Chondrocyte (in vitro differentiated cells): ENCODE data around the gene MAN1A1. TPM values are rescaled to one million over a fixed set of nuclear protein-coding genes. Genes with fewer than 3 reads are reported as not detected.
A peak's percentile ranks its signal among the peaks of the same experiment; 100 is the strongest.

Experiments
- DNase-seq: peaks from one replicate; pipeline ENCODE4 v3.0.0; 2021; ENCODE audit warnings: mixed read lengths, low spot score
- H3K27ac Mint-ChIP-seq: one replicate; pipeline ENCODE4 v1.8.0; 2021; ENCODE audit warnings: mild to moderate bottlenecking, moderate library complexity, mixed read lengths; ENCODE audit not compliant: unreplicated experiment
- H3K27me3 Mint-ChIP-seq: 2 replicates; pipeline ENCODE4 v1.8.0; 2021; ENCODE audit warnings: low read depth, mixed read lengths
- H3K36me3 Mint-ChIP-seq: 2 replicates; pipeline ENCODE4 v1.8.0; 2021; ENCODE audit warnings: low read depth, mixed read lengths
- H3K4me1 Mint-ChIP-seq: 2 replicates; pipeline ENCODE4 v1.8.0; 2021; ENCODE audit warnings: low read depth, mild to moderate bottlenecking, mixed read lengths
- H3K4me3 Mint-ChIP-seq: one replicate; pipeline ENCODE4 v1.8.0; 2021; ENCODE audit warnings: mild to moderate bottlenecking, moderate library complexity, mixed read lengths; ENCODE audit not compliant: unreplicated experiment
- H3K9me3 Mint-ChIP-seq: 2 replicates; pipeline ENCODE4 v1.8.0; 2021; ENCODE audit warnings: low read depth, mixed read lengths
- CTCF ChIP-seq: fragments of 200-600 bp; sonication (generic); IDR thresholded peaks from 2 replicates; pipeline ENCODE4 v1.5.0; 2021; ENCODE audit warnings: antibody characterized with exemption, mild to moderate bottlenecking, moderate library complexity
- total RNA-seq: library from RNA; stranded (reverse); gene quantifications from 3 replicates; pipeline ENCODE4 v1.2.1, GENCODE V29; 2021

Gene MAN1A1
- total RNA-seq, 1 donor from 2014 or later, result 7.2 TPM

GRCh38 chr6:119147101-119148053 is 202.2 kb downstream of the MAN1A1 start:
- no peaks in the 10 kb centered on the region for H3K9me3 Mint-ChIP-seq
- H3K4me3 Mint-ChIP-seq, result no peak overlapping the region
- DNase-seq, result no peak
- no peaks in the 10 kb centered on the region for H3K36me3 Mint-ChIP-seq
- peaks cover 34% of the 10 kb centered on the region for H3K4me1 Mint-ChIP-seq
- TF ChIP-seq CTCF, result no peak
- H3K27me3 Mint-ChIP-seq, result peaks cover 3% of the 10 kb centered on the region
- H3K27ac Mint-ChIP-seq, result peak overlapping the region; percentile 79

GRCh38 chr6:119145111-119145510 is 204.4 kb downstream of the MAN1A1 start:
- no peaks in the 10 kb centered on the region for H3K36me3 Mint-ChIP-seq
- H3K27ac Mint-ChIP-seq, result no peak overlapping the region
- H3K4me1 Mint-ChIP-seq, result peaks cover 34% of the 10 kb centered on the region
- DNase-seq, result no peak
- no peak for TF ChIP-seq CTCF
- peaks cover 2% of the 10 kb centered on the region for H3K27me3 Mint-ChIP-seq
- no peaks in the 10 kb centered on the region for H3K9me3 Mint-ChIP-seq
- no peak overlapping the region for H3K4me3 Mint-ChIP-seq

- DNase-seq, result no peak
- Mint-ChIP-seq H3K4me3 (no peak overlapping the region), H3K9me3 (no peaks in the 10 kb centered on the region), H3K36me3 (no peaks in the 10 kb centered on the region), H3K4me1 (peaks cover 19% of the 10 kb centered on the region), H3K27ac (no peak overlapping the region), H3K27me3 (peaks cover 2% of the 10 kb centered on the region)
- no peak for TF ChIP-seq CTCF
Observed at GRCh38 chr6:119142637-119143036, 206.9 kb downstream of the MAN1A1 start.

- Mint-ChIP-seq H3K27ac (no peak overlapping the region), H3K27me3 (peaks cover 2% of the 10 kb centered on the region), H3K36me3 (no peaks in the 10 kb centered on the region), H3K9me3 (no peaks in the 10 kb centered on the region), H3K4me1 (peaks cover 13% of the 10 kb centered on the region), H3K4me3 (no peak overlapping the region)
- TF ChIP-seq CTCF, result no peak
- DNase-seq, result no peak
Observed at GRCh38 chr6:119142041-119142440, 207.5 kb downstream of the MAN1A1 start.

GRCh38 chr6:119140196-119141140 is 209.1 kb downstream of the MAN1A1 start:
- H3K27me3 Mint-ChIP-seq, result peaks cover 2% of the 10 kb centered on the region

More at GRCh38 chr6:119140196-119141140, 209.1 kb downstream of the MAN1A1 start:
- no peak for DNase-seq
- no peak for TF ChIP-seq CTCF
- Mint-ChIP-seq H3K27ac (no peak overlapping the region), H3K4me3 (no peak overlapping the region), H3K9me3 (no peaks in the 10 kb centered on the region), H3K36me3 (no peaks in the 10 kb centered on the region), H3K4me1 (peaks cover 7% of the 10 kb centered on the region)
